Measurements from ENCODE around the gene ASCC1.

DNA sequence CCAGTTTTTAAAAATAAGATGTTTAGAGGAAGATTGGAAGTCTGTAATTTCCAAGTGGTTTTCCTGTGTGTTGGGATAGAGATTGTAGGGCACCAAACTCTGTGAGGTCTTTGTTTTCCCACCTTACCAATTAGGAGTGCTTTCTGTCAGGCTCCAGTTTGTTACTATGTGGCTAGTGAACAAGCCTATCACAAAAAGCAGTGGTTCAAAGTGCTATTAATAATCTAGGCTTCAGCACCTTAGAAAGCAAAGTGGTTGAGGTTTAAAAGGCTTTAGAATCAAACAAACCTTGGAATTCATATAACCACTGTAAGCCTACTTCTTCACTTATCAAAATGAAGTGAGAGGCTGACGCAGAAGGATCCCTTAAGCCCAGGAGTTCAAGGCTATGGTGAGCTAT is 11.4 kb downstream of the ASCC1 start:
- TF ChIP-seq CTCF (conservative IDR thresholded peaks at IDR 0.05; ENCODE audit: low read depth, low read length) (no peak), EZH2 (IDR thresholded peaks at IDR 0.05; ENCODE audit: borderline replicate concordance, low read depth, low read length, poor library complexity, severe bottlenecking) (no peak)
